ENCODE results near the gene AGXT.

DNA sequence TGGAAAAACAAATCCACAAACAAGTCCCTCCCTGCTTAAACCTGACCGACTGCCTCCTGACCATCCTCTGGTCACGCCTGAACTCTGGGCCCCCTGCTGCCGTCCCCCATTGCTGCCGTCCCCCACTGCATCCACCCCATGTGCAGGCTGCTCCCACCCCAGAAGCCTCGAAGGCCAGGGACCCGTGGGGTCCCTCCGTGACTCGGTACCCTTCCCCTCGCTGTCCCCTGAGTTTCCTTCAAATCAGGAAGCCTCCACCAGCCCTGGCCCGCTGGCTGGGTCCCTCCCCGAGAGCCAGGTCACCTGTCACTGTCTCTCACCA, 17.9 kb upstream of the AGXT start:
- TF ChIP-seq CTCF (IDR thresholded peaks at IDR 0.05) (no peak), TCF7L2 (IDR thresholded peaks at IDR 0.05; ENCODE audit: low read depth, low read length) (no peak), POLR2AphosphoS5 (IDR thresholded peaks at IDR 0.05; ENCODE audit: low read depth, low read length) (no peak), SIN3A (IDR thresholded peaks at IDR 0.05; ENCODE audit: borderline replicate concordance, insufficient read depth, low read depth, low read length) (no peak)
